ENCODE results near the gene OGFRL1.
"Not testable (repeated sequence)": the region's sequence is repeated elsewhere in the genome, so short reads cannot be mapped to it uniquely, and the experiment has no call there.

OGFRL1 gene

DNA sequence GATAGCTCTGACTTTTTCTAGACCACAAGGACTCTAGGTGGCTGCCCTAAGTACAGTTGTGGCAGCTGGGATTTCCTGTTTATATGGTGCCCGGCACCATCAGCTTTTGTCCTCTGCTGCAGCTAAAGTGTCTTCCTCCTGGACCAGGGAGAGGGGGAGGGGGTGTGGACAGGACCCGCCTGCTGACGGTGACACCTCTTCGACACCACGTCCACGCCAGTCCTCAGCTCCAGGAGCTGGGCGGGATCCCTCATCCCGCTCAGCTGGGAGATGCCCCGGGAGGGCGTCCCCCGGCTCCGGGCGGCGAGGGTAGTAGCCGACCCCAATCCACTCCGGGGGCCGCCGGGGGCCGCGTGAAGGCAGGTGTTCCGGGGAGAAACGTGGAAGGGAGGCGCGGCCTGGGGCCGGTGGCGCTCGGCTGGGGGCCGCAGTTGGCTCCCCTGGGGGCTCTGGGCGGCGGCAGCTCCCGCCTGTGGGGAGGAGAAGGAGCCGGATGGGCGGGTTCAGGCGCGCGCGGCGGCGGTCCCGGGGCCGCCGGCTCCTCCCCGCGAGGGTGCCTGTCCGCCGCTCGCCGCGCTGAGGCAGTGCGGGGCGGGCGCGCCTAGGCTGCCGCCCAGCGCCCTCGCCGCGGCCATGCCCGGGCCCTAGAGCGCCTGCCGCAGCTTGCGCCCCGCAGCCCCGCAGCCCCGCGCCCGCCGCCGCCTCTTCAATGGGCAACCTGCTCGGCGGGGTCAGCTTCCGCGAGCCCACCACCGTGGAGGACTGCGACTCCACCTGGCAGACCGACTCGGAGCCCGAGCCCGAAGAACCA is at the start of gene OGFRL1:
Gene OGFRL1, plus strand, starts transcription at position 584 of the 811 bp plus-strand sequence. Its CDS starts 126 bp downstream, at position 710.
- peak; percentile 83 for DNase-seq (ENCODE audit: low spot score)

DNA sequence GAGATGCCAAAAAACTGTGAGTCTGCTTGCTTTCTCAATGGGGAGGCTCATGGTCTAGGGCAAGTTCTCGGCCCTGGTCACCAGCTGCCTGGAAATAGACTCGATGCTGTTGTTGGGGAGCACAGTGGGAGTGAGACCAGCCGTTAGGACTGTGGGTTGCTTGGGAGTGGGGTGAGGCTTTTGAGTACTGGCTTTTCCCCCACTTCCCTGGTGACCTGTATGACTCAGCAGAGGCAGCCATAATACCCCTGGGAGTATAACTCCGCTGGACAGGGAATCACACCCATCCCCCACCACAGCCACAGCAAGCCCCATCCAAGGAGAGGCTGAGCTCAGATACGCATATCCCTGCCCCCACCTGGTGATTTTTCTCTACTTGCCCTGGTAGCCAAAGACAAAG is 48.9 kb upstream of the OGFRL1 start:
- DNase-seq (ENCODE audit: low spot score), result no peak

- DNase-seq (ENCODE audit: low spot score), result no peak
These were observed 43.2 kb upstream of the OGFRL1 start for GRCh38 chr6:71245265-71246049.

DNA sequence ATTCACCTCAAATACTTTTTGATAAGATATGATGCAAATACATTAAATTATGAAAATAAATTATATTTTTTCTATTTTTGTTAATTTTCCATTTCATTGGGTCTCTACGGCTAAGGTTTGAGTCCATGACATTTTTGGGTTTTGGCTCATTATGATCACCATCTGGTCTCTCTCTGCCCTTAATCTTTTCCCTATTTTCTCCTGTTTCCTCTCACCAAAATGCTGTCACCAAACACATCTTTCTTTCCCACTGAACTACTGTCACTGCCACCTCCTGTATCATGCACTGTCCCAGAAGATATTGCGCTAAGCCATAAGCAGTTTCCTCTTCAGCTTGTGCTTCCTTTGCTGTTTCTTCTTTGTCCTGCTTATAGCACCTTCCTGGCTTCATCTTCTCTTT is 42.0 kb upstream of the OGFRL1 start:
- no peak for DNase-seq (ENCODE audit: low spot score)

GRCh38 chr6:71248306-71248765 is 40.3 kb upstream of the OGFRL1 start:
- no peak for DNase-seq (ENCODE audit: low spot score)

DNA sequence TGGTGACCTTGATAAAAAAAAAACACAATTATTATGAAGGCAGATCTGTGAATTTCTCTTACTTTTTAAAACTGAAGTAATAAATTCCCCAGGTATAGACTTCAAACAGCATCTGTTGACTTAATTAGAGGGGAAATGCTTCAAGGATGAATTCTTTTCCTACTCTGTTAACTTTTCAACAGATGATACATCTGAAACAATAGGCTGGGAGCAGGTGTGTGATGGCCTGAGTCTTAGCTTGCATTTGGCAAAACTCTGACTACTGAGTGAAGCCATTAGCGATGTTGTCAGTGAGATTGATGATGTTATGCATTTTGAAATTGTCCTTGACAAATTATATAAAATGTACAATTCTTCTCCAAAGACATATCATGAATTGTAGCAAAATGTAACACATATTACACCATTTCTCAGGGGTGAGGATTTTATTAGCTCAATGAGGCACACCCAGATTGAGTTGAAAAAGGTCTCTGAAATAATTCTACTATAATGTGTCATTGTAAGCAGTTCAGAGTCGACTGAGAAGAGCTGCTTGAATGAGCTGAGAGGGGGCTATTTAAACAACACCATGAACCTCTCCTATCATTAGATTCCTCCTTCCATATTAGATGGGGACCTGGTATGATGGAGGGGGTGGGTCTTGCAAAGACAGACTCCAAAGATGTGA is 39.6 kb upstream of the OGFRL1 start:
- no peak for DNase-seq (ENCODE audit: low spot score)

GRCh38 chr6:71250099-71250602 is 38.5 kb upstream of the OGFRL1 start:
- no peak for DNase-seq (ENCODE audit: low spot score)

- DNase-seq (ENCODE audit: low spot score), result no peak
These were observed 36.2 kb upstream of the OGFRL1 start for GRCh38 chr6:71252410-71252809.

GRCh38 chr6:71252960-71253359 is 35.7 kb upstream of the OGFRL1 start:
- DNase-seq (ENCODE audit: low spot score), result no peak

DNA sequence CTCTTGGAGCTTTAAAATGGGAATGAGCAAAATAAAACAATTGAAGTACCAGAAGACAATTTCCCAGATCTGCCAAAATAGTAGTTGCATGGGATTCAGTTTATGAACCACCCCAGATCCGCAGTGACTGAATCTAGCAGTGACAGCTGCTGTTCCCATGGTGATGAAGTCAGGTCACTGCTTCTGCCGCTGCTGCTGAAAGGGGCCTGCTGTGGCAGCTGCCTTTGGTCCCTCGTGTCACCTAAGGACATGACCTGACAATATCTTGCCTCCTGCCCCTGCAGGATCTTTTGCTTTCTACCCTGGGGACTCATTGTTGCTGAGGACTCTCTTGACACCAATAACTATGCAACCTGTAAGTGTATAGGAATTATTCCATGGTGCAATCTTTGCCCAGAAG is 34.3 kb upstream of the OGFRL1 start:
- no peak for DNase-seq (ENCODE audit: low spot score)

DNA sequence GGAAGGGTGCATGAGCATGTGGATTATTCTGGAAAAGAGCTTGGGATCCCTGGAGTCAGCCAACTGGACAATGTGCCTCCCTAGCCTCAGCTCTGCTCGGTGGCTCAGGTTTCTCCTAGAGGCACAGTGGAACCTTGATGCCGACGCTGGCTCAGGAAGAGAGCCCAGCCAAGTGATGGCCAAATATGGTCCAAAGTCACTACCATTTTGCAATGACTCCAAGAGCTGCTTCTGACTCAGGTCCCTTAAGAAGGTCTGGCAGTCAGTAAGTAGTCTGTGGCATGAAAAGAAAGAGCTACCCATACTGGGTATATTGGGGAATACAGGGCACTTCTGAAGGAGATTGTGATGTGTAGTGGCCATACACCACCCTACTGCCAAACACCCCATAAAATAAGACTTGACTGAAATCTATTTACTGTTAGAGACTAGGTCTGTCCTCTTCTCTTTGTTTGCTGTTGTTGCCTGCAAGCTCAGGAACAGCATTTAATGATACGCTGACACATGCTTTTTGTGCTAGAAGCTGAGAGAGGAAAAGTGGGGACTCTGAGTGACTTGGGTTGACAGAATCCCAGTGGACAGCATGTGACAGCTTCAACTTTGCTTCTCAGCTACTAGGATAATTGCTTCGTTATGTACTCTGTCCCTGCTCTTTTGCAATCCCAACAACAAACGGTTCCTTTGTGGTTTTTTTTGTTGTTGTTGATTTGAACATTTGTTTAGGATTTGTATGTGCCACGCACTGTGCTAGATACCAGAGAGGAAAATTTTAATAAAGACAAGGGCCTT is 30.3 kb upstream of the OGFRL1 start:
- no peak for DNase-seq (ENCODE audit: low spot score)

DNA sequence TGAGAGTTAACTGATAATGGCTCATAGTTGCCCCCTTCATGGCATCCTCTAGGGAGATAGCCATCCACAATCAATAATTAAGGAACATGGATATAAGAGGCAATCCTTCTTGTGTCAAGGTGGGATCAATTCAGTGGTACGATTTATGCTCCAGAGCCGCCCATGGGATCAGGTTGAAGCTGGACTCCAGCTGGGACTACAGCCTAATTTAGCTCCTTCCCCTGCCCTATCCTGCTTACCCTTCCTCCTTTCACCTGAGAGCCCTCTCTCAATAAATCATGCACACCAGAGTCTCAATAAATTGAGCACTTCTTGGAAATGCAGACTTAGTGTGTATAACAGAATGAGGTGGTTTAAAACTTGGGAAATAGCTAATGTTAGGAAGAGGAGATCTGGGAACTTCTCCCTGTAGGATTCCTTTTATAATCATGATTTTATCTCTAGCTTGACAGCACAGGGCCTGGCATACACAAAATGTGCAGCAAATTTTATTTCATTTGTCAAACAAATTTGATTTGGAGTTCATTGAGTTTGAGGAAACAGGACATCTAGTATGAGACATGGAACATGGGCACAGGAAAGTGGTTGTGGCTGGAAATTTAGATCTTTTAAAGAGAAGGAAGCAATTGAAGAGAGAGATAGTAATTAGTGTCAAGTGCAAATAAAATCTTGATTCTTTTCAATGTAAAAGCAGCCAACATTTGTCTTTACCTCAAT is 28.6 kb upstream of the OGFRL1 start:
- DNase-seq (ENCODE audit: low spot score), result no peak

DNA sequence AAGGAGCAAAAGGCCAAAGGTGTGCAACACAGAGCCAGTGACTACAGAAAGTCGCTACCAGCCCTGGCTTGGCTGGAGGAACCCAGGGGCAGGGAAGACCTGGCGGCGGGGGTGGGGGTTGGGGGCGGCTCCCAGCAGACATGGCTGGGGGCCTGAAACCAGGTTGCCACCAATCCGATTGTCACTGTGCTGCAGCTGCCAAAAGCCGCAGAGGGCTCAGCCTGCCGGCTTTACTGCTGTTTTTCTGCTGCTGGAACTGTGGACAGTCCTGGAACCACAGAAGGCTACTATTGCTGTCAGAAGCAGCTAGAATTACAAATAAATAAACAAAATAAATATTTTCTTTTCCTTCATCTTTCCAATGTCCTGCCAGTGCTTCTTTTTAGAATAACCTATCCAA is 25.7 kb upstream of the OGFRL1 start:
- DNase-seq (ENCODE audit: low spot score), result no peak

GRCh38 chr6:71266392-71266791 is 22.2 kb upstream of the OGFRL1 start:
- DNase-seq (ENCODE audit: low spot score), result not testable (repeated sequence)

GRCh38 chr6:71268735-71269437 is 19.7 kb upstream of the OGFRL1 start:
- no peak for DNase-seq (ENCODE audit: low spot score)

- no peak for DNase-seq (ENCODE audit: low spot score)
These were observed 10.5 kb upstream of the OGFRL1 start for GRCh38 chr6:71277926-71278600.

DNA sequence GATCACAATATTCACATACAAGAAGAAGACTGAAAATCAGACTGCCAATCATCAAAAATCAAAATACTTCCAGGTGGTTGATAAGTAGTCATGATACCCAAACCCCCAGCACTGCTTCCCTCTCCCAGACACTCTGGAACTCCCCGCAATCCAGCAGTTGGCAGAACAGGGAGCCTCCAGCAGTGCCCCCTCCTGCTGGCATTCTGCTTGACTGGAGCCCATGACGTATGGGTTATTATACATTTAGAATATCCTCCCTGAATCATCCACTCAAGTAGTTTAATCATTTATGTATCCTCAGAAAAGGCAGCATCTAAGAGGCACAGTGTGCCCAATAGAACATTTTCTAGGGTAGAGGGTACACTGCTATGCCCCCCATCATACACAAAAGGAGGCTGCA is 9.3 kb upstream of the OGFRL1 start:
- DNase-seq (ENCODE audit: low spot score), result no peak

DNA sequence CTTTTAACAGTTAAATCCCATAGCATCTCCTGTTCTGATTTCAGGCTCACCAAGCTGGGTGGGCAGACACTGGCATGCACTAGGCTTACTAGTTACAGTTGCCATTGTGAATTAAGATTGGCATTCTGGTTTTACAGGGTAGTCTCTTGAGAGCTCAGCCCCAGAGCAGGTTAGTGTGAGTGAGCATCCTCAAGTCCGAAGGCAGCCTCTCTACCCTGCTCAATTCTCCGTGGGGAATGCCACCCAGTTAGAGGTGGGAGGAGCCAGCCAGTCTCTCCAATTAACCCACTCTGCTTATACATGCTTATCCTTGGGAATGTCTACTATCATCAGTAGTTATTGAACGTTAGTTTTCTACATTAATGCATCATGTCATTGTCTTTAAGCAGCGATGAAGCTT is 8.9 kb upstream of the OGFRL1 start:
- DNase-seq (ENCODE audit: low spot score), result no peak

GRCh38 chr6:71280701-71281100 is 7.9 kb upstream of the OGFRL1 start:
- no peak for DNase-seq (ENCODE audit: low spot score)

GRCh38 chr6:71284785-71285184 is 3.8 kb upstream of the OGFRL1 start:
- DNase-seq (ENCODE audit: low spot score), result no peak
